HG02981 (cell line): ENCODE data around the gene CARMIL1.

Experiments
- ATAC-seq: cut with Tn5 transposase; IDR thresholded peaks from one replicate; pipeline ENCODE4 v1.9.1; 2021; ENCODE audit warnings: mild to moderate bottlenecking, moderate library complexity; ENCODE audit not compliant: unreplicated experiment

CARMIL1 gene

GRCh38 chr6:25307805-25308494, 28.8 kb downstream of the CARMIL1 start:
- ATAC-seq: no peak

- no peak for ATAC-seq
Measured at GRCh38 chr6:25309886-25310285, 30.7 kb downstream of the CARMIL1 start.

GRCh38 chr6:25311331-25311840, 32.2 kb downstream of the CARMIL1 start:
- ATAC-seq: no peak

- ATAC-seq: no peak
Measured at GRCh38 chr6:25312034-25312620, 33.0 kb downstream of the CARMIL1 start.

- no peak for ATAC-seq
Measured at GRCh38 chr6:25312703-25313102, 33.5 kb downstream of the CARMIL1 start.

GRCh38 chr6:25314509-25315175, 35.5 kb downstream of the CARMIL1 start:
- ATAC-seq: no peak

GRCh38 chr6:25315194-25316177, 36.3 kb downstream of the CARMIL1 start:
- ATAC-seq: no peak

GRCh38 chr6:25316626-25317025, 37.5 kb downstream of the CARMIL1 start:
- no peak for ATAC-seq

- no peak for ATAC-seq
Measured at GRCh38 chr6:25318589-25318988, 39.4 kb downstream of the CARMIL1 start.

- ATAC-seq: no peak
Measured at GRCh38 chr6:25320459-25320858, 41.3 kb downstream of the CARMIL1 start.

- ATAC-seq: no peak
Measured at GRCh38 chr6:25322692-25323091, 43.5 kb downstream of the CARMIL1 start.

- no peak for ATAC-seq
Measured at GRCh38 chr6:25324066-25324762, 45.0 kb downstream of the CARMIL1 start.

- no peak for ATAC-seq
Measured at GRCh38 chr6:25326126-25326525, 47.0 kb downstream of the CARMIL1 start.

GRCh38 chr6:25326960-25327359, 47.8 kb downstream of the CARMIL1 start:
- no peak for ATAC-seq

GRCh38 chr6:25327432-25327831, 48.3 kb downstream of the CARMIL1 start:
- ATAC-seq: no peak

GRCh38 chr6:25329161-25329817, 50.1 kb downstream of the CARMIL1 start:
- no peak for ATAC-seq

- ATAC-seq: no peak
Measured at GRCh38 chr6:25329982-25330381, 50.8 kb downstream of the CARMIL1 start.

- no peak for ATAC-seq
Measured at GRCh38 chr6:25330796-25331685, 51.9 kb downstream of the CARMIL1 start.

GRCh38 chr6:25332165-25332564, 53.0 kb downstream of the CARMIL1 start:
- no peak for ATAC-seq
